ENCODE data around the gene SMARCA2.
A peak's percentile ranks its signal among the peaks of the same experiment; 100 is the strongest.
"Not testable (repeated sequence)": the region's sequence is repeated elsewhere in the genome, so short reads cannot be mapped to it uniquely, and the experiment has no call there.

The SMARCA2 gene

GRCh38 chr9:2145746-2146145, 130.6 kb downstream of the SMARCA2 start:
- Histone ChIP-seq H3K4me1 (ENCODE audit: insufficient read depth, low read length, poor library complexity, severe bottlenecking) (peaks cover 10% of the 10 kb centered on the region), H3K9me3 (ENCODE audit: insufficient read depth, low read depth, low read length) (no peaks in the 10 kb centered on the region), H4K20me1 (ENCODE audit: insufficient read depth, low read length, poor library complexity, severe bottlenecking) (peaks cover 3% of the 10 kb centered on the region), H3K36me3 (ENCODE audit: insufficient read depth, low read length) (peaks cover 23% of the 10 kb centered on the region; the same call in 1 of the 2 replicates), H3K27me3 (ENCODE audit: insufficient read depth, low read length, poor library complexity, severe bottlenecking) (no peaks in the 10 kb centered on the region), H2AFZ (ENCODE audit: low read length) (no peak overlapping the region), H3K4me3 (ENCODE audit: low read length, poor library complexity, severe bottlenecking) (no peak overlapping the region), H3K9ac (ENCODE audit: low read depth, low read length, poor library complexity, severe bottlenecking) (no peak overlapping the region), H3F3A (ENCODE audit: low read depth) (no peaks in the 10 kb centered on the region), H3K9me2 (replicated peaks; ENCODE audit: low read depth, low read length) (no peaks in the 10 kb centered on the region), H3K79me2 (ENCODE audit: insufficient read depth, low read length) (peaks cover 15% of the 10 kb centered on the region), H3K4me2 (ENCODE audit: low read depth, low read length, poor library complexity, severe bottlenecking) (no peak overlapping the region)
- TF ChIP-seq CTCF (conservative IDR thresholded peaks at IDR 0.05; ENCODE audit: low read length) (no peak), EZH2phosphoT487 (IDR thresholded peaks at IDR 0.05; ENCODE audit: borderline replicate concordance) (no peak)

GRCh38 chr9:2146700-2147099, 131.6 kb downstream of the SMARCA2 start:
- not testable (repeated sequence) for H3F3A ChIP-seq (ENCODE audit: low read depth); H4K20me1 ChIP-seq (ENCODE audit: insufficient read depth, low read length, poor library complexity, severe bottlenecking); H3K4me1 ChIP-seq (ENCODE audit: insufficient read depth, low read length, poor library complexity, severe bottlenecking); H3K9me3 ChIP-seq (ENCODE audit: insufficient read depth, low read depth, low read length); H2AFZ ChIP-seq (ENCODE audit: low read length); H3K27me3 ChIP-seq (ENCODE audit: insufficient read depth, low read length, poor library complexity, severe bottlenecking); H3K9me2 ChIP-seq (replicated peaks; ENCODE audit: low read depth, low read length); H3K4me2 ChIP-seq (ENCODE audit: low read depth, low read length, poor library complexity, severe bottlenecking); H3K9ac ChIP-seq (ENCODE audit: low read depth, low read length, poor library complexity, severe bottlenecking); H3K4me3 ChIP-seq (ENCODE audit: low read length, poor library complexity, severe bottlenecking)
- Histone ChIP-seq H3K79me2 (ENCODE audit: insufficient read depth, low read length) (peaks cover 18% of the 10 kb centered on the region), H3K36me3 (ENCODE audit: insufficient read depth, low read length) (peaks cover 26% of the 10 kb centered on the region; the same call in 1 of the 2 replicates)
- TF ChIP-seq CTCF (conservative IDR thresholded peaks at IDR 0.05; ENCODE audit: low read length), result peak; percentile 53

GRCh38 chr9:2150338-2150737, 135.2 kb downstream of the SMARCA2 start:
- H3F3A ChIP-seq (ENCODE audit: low read depth), result no peaks in the 10 kb centered on the region

More at GRCh38 chr9:2150338-2150737, 135.2 kb downstream of the SMARCA2 start:
- no peaks in the 10 kb centered on the region for H3K27me3 ChIP-seq (ENCODE audit: insufficient read depth, low read length, poor library complexity, severe bottlenecking)
- H3K4me3 ChIP-seq (ENCODE audit: low read length, poor library complexity, severe bottlenecking), result no peak overlapping the region
- no peak for TF ChIP-seq EZH2phosphoT487 (IDR thresholded peaks at IDR 0.05; ENCODE audit: borderline replicate concordance)
- no peak for TF ChIP-seq CTCF (conservative IDR thresholded peaks at IDR 0.05; ENCODE audit: low read length)
- no peak overlapping the region for H3K9ac ChIP-seq (ENCODE audit: low read depth, low read length, poor library complexity, severe bottlenecking)
- H3K4me2 ChIP-seq (ENCODE audit: low read depth, low read length, poor library complexity, severe bottlenecking), result no peak overlapping the region
- H3K4me1 ChIP-seq (ENCODE audit: insufficient read depth, low read length, poor library complexity, severe bottlenecking), result peaks cover 6% of the 10 kb centered on the region
- peaks cover 26% of the 10 kb centered on the region for H3K79me2 ChIP-seq (ENCODE audit: insufficient read depth, low read length)
- no peaks in the 10 kb centered on the region for H3K9me2 ChIP-seq (replicated peaks; ENCODE audit: low read depth, low read length)
- peaks cover 3% of the 10 kb centered on the region for H4K20me1 ChIP-seq (ENCODE audit: insufficient read depth, low read length, poor library complexity, severe bottlenecking)
- no peak overlapping the region for H2AFZ ChIP-seq (ENCODE audit: low read length)
- no peaks in the 10 kb centered on the region for H3K9me3 ChIP-seq (ENCODE audit: insufficient read depth, low read depth, low read length)
- H3K36me3 ChIP-seq (ENCODE audit: insufficient read depth, low read length), result peaks cover 23% of the 10 kb centered on the region; the same call in 1 of the 2 replicates
